NCI-H187 (cell line): ENCODE results near the gene TMEM178B.
"Not testable (repeated sequence)": the region's sequence is repeated elsewhere in the genome, so short reads cannot be mapped to it uniquely, and the experiment has no call there.

Experiments
- DNase-seq, 2 experiments: peaks; one replicate each; lab custom pipeline; 2025; lab: John Stamatoyannopoulos, UW

Gene TMEM178B

GRCh38 chr7:141074162-141074991 is 513 bp downstream of the TMEM178B start:
- DNase-seq = peak in 1 of 2 experiments; percentile 30

GRCh38 chr7:141074997-141075396 is 1.1 kb downstream of the TMEM178B start:
- DNase-seq = peak in 1 of 2 experiments; percentile 45

GRCh38 chr7:141076377-141076776 is 2.5 kb downstream of the TMEM178B start:
- DNase-seq = peak; percentile 24 to 46

GRCh38 chr7:141079219-141079618 is 5.4 kb downstream of the TMEM178B start:
- no peak for DNase-seq

GRCh38 chr7:141089490-141089889 is 15.6 kb downstream of the TMEM178B start:
- DNase-seq = not testable (repeated sequence)

GRCh38 chr7:141094336-141095070 is 20.6 kb downstream of the TMEM178B start:
- DNase-seq = no peak

GRCh38 chr7:141097430-141097829 is 23.6 kb downstream of the TMEM178B start:
- no peak for DNase-seq

- no peak for DNase-seq
These were observed 28.6 kb downstream of the TMEM178B start for GRCh38 chr7:141102436-141102835.

GRCh38 chr7:141103847-141104429 is 30.1 kb downstream of the TMEM178B start:
- DNase-seq = no peak

- no peak for DNase-seq
These were observed 39.3 kb downstream of the TMEM178B start for GRCh38 chr7:141113131-141113530.

GRCh38 chr7:141114029-141114664 is 40.3 kb downstream of the TMEM178B start:
- no peak for DNase-seq

GRCh38 chr7:141115965-141116364 is 42.1 kb downstream of the TMEM178B start:
- DNase-seq = no peak

GRCh38 chr7:141116661-141117060 is 42.8 kb downstream of the TMEM178B start:
- DNase-seq = not testable (repeated sequence)

- DNase-seq = no peak
These were observed 44.9 kb downstream of the TMEM178B start for GRCh38 chr7:141118767-141119166.

GRCh38 chr7:141119187-141119586 is 45.3 kb downstream of the TMEM178B start:
- no peak for DNase-seq

GRCh38 chr7:141122736-141123135 is 48.9 kb downstream of the TMEM178B start:
- DNase-seq = no peak

GRCh38 chr7:141123522-141123921 is 49.7 kb downstream of the TMEM178B start:
- no peak for DNase-seq

GRCh38 chr7:141126107-141126506 is 52.2 kb downstream of the TMEM178B start:
- DNase-seq = no peak

- DNase-seq = no peak
These were observed 54.6 kb downstream of the TMEM178B start for GRCh38 chr7:141128506-141128905.

- DNase-seq = no peak
These were observed 55.1 kb downstream of the TMEM178B start for GRCh38 chr7:141128931-141129330.

- DNase-seq = no peak
These were observed 58.8 kb downstream of the TMEM178B start for GRCh38 chr7:141132671-141133070.

GRCh38 chr7:141133646-141134045 is 59.8 kb downstream of the TMEM178B start:
- no peak for DNase-seq
